HFF-Myc (cell line): ENCODE results near the gene RASSF5.
A peak's percentile ranks its signal among the peaks of the same experiment; 100 is the strongest.

Source experiments
- DNase-seq: peaks from one replicate; pipeline ENCODE4 v3.0.0-alpha.2; 2011; ENCODE audit warnings: low read depth; ENCODE audit errors: extremely low read depth
- H3K4me3 ChIP-seq: replicated peaks from 2 replicates; pipeline ENCODE4 v1.5.1; 2011; ENCODE audit warnings: low read depth, mild to moderate bottlenecking, control low read depth, low read length
- TF ChIP-seq, protein P1 (sequence below): IDR thresholded peaks from 2 replicates; pipeline ENCODE4 v1.5.1; 2012; ENCODE audit warnings: mild to moderate bottlenecking, low read depth, low read length, control low read depth; ENCODE audit errors: missing control alignments

Gene RASSF5

DNA sequence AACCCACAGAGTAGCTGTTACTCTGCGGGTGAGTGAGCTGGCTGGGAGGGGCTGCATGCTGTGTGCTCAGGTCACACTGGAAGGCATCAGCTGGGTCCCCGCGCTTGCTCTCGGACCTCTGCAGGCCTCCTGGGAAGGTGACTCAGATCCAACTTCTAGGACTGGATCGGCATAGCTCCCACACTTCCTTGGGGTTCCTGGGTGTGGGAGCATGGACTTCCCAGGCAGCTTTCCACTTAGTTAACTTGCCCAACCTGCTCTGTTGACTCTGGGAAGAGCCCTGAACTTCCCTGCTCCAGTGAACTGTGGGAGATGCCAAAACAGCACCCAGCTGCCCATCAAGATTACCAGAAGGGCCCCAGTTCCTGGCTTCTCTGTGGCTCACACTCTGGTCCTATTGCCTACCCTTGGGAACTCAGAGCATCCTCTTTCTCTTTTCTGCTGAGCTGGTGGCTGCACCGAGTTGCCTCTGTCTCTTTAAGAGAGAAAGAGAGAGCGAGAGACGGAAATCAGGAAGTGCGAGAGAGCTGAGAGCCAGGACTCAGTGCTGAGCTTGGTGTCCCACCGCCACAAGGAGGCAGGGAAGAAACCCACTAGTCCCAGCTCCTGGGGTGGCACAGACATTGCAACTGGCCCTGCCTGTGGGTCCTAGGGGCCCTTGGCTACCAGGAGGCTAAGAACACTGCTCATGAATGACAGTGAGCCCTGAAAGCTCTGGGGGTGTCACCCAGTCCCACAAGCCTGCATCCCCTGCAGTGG lies 37.2 kb upstream of the RASSF5 start, which contains the start of gene IKBKE:
Gene IKBKE (plus strand): TSS at position 544 of the 759 bp plus-strand sequence. CDS start 2,752 bp downstream, outside the sequence.
- TF ChIP-seq, protein P1, sequence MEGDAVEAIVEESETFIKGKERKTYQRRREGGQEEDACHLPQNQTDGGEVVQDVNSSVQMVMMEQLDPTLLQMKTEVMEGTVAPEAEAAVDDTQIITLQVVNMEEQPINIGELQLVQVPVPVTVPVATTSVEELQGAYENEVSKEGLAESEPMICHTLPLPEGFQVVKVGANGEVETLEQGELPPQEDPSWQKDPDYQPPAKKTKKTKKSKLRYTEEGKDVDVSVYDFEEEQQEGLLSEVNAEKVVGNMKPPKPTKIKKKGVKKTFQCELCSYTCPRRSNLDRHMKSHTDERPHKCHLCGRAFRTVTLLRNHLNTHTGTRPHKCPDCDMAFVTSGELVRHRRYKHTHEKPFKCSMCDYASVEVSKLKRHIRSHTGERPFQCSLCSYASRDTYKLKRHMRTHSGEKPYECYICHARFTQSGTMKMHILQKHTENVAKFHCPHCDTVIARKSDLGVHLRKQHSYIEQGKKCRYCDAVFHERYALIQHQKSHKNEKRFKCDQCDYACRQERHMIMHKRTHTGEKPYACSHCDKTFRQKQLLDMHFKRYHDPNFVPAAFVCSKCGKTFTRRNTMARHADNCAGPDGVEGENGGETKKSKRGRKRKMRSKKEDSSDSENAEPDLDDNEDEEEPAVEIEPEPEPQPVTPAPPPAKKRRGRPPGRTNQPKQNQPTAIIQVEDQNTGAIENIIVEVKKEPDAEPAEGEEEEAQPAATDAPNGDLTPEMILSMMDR = peak; percentile 21
- DNase-seq = no peak
- peak within 1 kb of the TSS; percentile 76 for H3K4me3 ChIP-seq

DNA sequence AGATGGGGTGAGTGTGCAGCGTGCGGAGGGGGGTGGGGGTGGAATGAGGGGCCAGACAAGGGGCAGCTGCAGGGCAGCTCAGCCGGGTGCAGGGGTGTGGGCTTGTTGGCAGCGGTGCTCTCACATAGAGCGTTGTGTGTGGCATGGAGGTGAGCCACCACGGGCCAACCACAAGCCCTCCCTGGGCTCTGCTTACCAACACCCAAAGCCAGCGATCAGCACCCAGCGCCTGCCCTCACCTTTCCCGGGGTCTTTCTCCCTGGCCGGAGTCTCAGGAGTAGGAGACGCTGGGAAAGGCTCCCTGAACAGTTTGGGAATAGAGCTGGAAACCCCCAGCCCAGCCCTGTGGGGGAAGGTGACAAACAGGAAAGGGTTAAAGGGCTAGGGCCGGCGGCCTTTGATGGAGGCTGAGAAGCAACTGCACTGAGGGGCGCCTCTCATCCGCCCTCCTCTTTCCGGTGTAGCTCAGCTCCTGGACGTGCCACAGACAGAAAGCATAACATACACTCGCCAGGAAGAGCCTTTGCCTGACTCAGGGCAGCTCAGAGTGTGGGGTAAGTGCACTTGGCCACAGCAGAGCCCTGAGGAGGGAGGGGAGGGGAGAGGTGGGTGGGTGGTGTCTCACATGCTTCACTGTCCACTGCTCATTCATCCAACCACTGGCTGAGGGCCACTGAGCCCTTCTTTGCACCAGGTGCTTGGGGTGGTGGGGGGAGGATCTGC lies 36.5 kb upstream of the RASSF5 start:
- TF ChIP-seq, protein P1 = no peak
- peak overlapping the region; percentile 76 for H3K4me3 ChIP-seq
- DNase-seq = no peak

DNA sequence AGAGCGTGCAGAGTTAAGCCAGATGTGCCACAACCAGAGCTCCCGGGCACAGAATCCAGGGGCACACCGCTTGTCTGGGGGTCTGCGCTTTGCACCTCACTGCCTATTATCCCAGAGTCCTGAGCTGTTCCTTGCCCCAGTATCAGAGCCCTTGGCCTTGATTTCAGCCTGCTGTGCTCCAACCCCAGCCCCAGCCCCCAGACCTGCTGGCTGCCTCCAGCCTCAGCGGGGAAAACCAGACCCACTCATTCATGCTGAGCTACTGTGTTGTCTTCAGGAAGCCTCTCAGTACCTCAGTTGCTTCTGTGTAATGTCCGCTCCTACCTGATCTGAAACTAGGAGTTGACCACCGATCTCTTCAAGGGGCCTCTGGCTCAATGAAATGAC lies 35.9 kb upstream of the RASSF5 start:
- TF ChIP-seq, protein P1 = no peak
- peak overlapping the region; percentile 76 for H3K4me3 ChIP-seq
- DNase-seq = no peak

DNA sequence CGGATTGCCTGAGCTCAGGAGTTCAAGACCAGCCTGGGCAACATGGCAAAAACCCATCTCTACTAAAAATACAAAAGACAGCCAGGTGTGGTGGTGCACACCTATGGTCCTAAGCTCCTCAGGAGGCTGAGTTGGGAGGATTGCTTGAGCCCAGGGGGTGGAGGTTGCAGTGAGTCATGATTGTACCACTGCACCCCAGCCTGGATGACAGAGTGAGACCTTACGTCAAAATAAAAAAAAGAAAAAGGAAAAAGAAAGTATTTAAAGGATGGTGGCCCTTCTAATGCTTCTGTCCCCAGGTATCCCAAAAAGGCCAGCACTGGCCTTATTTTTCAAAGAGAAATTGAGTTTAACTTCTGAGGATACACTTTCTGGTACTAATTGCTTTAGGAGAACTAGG lies 35.3 kb upstream of the RASSF5 start:
- TF ChIP-seq, protein P1 = no peak
- no peak for DNase-seq
- H3K4me3 ChIP-seq = peak overlapping the region; percentile 76

DNA sequence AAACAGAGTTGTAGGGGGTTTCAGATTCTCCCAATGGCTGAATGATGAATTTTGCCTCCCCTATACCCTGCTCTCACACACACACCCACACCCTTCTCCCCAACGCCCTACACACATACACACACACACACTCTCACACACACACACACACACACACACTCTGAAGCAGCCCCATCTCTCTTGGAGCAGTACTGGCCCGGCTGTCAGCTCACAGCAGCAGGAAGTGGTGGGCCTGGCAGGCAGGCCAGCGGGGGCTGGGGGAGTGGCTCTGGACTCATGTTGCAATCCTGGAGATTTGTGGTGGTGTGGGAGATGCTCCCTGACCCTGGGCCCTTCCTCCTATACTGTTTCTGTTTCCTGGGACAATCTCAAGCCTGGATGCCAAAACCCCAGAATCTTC lies 34.9 kb upstream of the RASSF5 start:
- H3K4me3 ChIP-seq = peak overlapping the region; percentile 76
- no peak for DNase-seq
- TF ChIP-seq, protein P1 = no peak

DNA sequence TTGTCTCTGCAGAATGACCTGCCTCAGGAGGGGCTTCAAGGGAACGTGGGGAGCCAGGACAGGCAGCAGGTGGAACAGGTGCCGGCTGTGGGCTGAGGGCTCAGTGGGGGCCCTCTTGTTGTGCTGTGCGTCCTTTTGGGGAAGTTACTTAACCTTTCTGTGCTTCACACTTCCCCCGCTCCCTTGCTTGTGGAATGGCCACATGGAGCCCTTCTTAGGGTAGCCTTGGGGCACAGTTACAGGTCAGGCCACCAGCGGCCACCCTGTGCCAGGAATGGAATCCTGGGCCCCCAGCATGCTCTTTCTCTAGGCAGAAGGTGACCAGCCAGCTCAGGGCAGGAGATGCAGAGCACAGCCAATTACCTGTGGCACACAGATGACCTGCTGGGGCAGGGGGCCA lies 34.4 kb upstream of the RASSF5 start:
- H3K4me3 ChIP-seq = peak overlapping the region; percentile 76
- TF ChIP-seq, protein P1 = no peak
- no peak for DNase-seq
